ENCODE results near the gene HSPBAP1.
"Not testable (repeated sequence)": the region's sequence is repeated elsewhere in the genome, so short reads cannot be mapped to it uniquely, and the experiment has no call there.

The HSPBAP1 gene

GRCh38 chr3:122730240-122730639 lies 63.4 kb downstream of the HSPBAP1 start:
- no peak for DNase-seq

- DNase-seq: no peak
These were observed 64.7 kb downstream of the HSPBAP1 start for GRCh38 chr3:122728756-122729514.

- DNase-seq: no peak
These were observed 65.4 kb downstream of the HSPBAP1 start for GRCh38 chr3:122728186-122728585.

GRCh38 chr3:122727766-122728165 lies 65.9 kb downstream of the HSPBAP1 start:
- no peak for DNase-seq

GRCh38 chr3:122727294-122727693 lies 66.3 kb downstream of the HSPBAP1 start:
- DNase-seq: no peak

GRCh38 chr3:122725106-122725505 lies 68.5 kb downstream of the HSPBAP1 start:
- no peak for DNase-seq

GRCh38 chr3:122719273-122719921 lies 74.2 kb downstream of the HSPBAP1 start:
- DNase-seq: no peak

GRCh38 chr3:122716667-122717066 lies 77.0 kb downstream of the HSPBAP1 start:
- DNase-seq: no peak

- no peak for DNase-seq
These were observed 79.4 kb downstream of the HSPBAP1 start for GRCh38 chr3:122714273-122714672.

- not testable (repeated sequence) for DNase-seq
These were observed 82.9 kb downstream of the HSPBAP1 start for GRCh38 chr3:122710616-122711251.

GRCh38 chr3:122705379-122705778 lies 88.3 kb downstream of the HSPBAP1 start:
- DNase-seq: no peak

- no peak for DNase-seq
These were observed 93.4 kb downstream of the HSPBAP1 start for GRCh38 chr3:122700193-122700592.

GRCh38 chr3:122697952-122698620 lies 95.5 kb downstream of the HSPBAP1 start:
- DNase-seq: no peak

GRCh38 chr3:122695927-122696561 lies 97.6 kb downstream of the HSPBAP1 start:
- DNase-seq: no peak

GRCh38 chr3:122694966-122695365 lies 98.7 kb downstream of the HSPBAP1 start:
- DNase-seq: no peak

- no peak for DNase-seq
These were observed 101.0 kb downstream of the HSPBAP1 start for GRCh38 chr3:122692674-122693073.

GRCh38 chr3:122691195-122691594 lies 102.4 kb downstream of the HSPBAP1 start:
- no peak for DNase-seq

GRCh38 chr3:122690096-122690495 lies 103.5 kb downstream of the HSPBAP1 start:
- DNase-seq: no peak
